GM19455 (cell line): ENCODE results near the gene PLCB1.
"Not testable (repeated sequence)": the region's sequence is repeated elsewhere in the genome, so short reads cannot be mapped to it uniquely, and the experiment has no call there.

Source experiments
- ATAC-seq: cut with Tn5 transposase; IDR thresholded peaks from one replicate; pipeline ENCODE4 v1.9.1; 2021; ENCODE audit not compliant: unreplicated experiment

The PLCB1 gene

DNA sequence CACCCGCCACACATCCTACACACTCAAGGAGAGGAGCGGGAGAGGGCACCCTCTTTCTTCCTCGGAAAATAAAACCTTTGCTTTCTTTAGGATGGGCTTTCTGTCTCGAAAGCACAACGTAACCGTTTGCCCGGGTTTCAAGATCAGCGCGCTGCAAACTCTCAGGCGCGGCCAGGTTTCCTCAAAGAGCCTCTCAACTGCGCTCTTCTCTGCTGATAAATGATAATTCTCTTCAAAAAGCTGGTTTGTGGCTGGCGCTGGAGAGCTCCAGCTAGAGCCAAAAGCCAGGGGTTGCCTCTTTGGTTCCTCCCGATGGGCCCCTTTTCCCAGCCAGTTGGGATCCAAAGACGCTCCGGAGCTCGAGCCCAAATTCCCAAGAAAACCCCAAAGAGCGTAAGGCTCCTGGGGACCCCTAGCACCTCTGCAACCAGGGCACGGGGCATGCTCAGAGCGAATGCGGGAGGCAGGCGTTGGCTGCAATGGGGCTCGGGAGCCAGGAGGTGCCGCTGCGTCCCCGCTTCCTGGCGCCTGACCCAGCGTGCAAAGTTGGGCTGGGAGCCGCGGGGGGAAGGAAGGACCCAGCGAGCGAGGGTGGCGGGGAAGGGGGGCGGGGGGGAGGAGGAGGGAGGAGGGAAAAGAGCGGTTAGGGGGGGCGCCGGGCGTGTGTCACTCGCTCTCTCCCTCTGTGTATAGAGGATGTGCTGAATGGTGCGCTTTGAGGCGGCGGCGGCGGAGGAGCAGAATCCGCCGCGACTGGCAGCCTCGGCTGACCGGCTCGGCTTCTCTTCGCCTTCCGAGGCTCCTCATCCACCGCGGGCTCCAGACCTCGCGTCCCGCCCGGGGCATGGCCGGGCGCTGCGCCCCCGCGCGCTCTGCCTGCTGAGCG, at the start of gene PLCB1:
PLCB1 (plus strand) TSS at position 669 of the 886 bp plus-strand sequence. CDS start 386 bp downstream, outside the sequence.
- peak; percentile 86 for ATAC-seq

DNA sequence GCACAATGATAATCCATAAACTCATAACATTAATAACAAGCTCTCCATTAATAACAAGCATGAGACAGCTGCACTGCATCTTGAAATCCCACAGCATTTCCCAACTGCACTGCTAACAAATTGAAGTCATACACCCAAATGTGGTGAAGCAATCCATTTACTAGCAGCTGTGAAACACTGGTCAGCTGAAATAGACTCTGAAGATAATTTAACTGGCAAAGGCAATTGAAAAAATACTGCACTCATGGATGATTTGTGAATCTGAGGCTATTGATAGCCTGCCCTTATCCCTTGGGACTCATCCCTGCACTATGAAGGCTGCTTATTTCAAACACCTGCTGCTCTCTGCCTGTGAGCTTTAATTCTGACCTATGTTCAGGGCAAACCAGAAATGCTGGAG, 49.1 kb upstream of the PLCB1 start:
- ATAC-seq, result no peak

DNA sequence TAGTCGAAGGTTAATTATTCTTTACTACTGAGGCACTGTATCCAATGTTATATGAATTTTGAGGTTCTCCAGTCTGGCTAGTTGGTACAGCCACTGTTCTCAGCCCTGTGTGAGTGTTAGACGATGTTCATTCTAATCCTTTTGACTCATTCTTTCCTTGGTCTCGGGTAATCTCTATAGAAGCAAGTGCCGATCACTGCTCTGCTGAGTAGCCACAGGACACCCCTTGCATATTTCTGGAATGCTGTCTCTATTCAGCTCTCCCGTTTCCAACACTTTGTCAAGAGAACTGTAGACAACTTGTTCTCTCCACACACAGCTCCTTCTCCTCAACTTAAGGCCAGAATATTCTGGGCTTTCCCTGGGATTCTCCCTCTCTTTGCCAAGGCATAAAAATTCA, 42.4 kb upstream of the PLCB1 start:
- no peak for ATAC-seq

DNA sequence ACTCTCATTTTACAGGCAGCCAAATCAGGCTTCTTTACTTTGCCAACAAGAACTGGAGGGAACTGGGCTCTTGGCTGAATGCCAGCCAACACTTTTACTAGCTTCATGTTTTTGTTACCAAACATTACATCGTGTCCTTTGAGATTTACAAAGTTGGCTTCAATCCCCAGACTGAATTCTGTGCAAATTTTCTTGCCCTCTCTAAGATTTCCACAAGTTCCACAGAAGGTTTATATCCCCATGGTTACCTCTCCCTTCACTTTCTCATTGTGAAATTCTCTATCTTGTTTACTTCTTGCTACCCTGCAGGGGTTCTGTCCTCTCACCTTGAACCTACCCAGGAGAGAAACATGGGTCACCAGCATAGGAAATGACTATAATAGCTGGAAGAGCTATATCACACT, 37.6 kb upstream of the PLCB1 start:
- no peak for ATAC-seq

DNA sequence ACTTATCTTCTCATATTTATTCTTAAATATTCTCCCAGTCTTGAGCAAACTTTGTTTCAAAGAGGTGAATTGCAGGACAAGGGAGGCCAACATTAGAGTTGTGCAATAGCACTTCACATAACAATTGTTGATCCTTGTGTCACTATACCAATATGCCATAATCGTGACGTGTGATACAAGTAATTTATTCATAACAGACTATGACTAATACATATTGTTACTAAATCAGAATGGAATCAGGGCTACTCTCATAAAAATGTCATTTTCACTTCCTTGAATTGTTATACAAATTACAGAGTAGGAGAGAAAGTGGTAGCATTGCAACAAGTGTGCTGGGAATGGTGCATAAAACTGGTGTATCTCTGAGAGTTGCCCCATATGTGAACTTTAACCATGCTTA, 37.2 kb upstream of the PLCB1 start:
- ATAC-seq, result no peak

DNA sequence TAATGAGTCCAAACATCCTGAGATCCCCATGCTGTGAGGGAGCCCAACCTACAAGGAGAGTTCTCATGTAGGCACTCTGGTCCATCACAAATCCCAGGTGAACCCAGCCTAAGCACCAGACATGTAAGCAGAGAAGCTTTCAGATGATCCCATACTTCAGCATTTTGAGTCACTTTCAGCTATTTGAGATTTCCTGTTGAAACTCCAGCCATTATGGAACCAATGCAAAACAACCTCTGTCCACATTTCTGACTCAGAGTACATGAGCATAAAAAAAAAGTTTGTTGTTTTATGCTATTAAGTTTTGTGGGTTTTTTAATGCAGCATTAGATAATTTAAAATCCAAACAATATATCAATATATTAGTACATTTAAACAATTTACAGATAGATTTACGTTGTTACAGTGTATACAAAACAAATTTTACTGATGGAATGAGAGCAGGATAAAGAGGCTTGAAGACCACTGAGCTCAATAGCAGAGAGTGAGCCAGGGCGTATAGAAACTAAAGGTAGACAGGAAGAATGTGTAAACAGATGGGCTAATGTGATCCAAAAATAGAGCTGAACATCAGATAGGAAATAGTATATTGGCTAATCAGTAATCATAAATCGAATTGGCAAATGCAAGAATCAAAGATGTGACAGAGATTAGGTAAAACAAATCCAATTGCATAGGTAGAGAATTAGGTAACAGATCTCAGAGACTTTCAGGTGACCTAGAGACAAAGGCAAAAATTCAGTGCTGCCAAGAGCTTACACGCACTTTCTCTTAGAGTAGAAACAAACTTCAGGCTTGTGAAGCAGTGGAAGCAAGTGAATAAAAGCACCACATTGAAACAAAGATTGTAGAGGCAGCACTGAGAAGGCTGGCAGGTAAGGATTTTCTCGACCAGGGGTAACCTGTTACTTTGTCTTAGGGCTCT, 36.2 kb upstream of the PLCB1 start:
- ATAC-seq, result no peak

DNA sequence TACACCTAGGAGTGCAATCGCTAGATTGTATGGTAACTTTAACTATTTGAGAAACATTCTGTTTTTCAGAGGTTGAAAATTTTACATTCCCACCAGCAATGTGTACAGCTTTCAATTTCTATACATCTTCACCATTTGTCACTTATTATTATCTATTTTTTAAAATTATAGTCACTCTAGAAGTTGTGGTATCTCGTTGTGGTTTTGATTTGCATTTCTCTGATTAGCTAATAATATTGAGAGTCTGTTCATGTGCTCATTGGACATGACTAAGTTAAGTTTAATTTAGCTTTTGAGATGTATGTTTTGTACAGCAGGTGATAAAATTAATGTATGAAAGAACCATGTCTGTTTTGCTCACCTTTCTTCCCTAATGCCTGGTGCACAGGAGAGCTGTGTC, 34.8 kb upstream of the PLCB1 start:
- ATAC-seq, result no peak

DNA sequence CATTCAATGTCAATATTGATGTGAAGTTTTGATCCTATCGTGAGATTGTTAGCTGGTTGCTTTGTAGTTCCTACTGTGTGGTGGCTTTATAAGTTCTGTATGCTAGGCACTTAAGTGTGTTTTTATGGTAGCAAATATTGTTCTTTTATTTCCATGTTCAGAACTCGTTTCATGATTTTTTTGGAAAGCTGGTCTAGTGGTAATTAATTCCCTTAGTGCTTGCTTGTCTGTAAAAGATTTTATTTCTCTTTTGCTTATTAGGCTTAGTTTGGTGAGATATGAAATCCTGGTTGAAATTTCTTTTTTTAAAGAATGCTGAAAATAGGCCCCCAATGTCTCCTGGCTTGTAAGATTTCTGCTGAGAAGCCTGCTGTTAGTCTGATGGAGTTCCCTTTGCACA, 27.8 kb upstream of the PLCB1 start:
- ATAC-seq, result no peak

DNA sequence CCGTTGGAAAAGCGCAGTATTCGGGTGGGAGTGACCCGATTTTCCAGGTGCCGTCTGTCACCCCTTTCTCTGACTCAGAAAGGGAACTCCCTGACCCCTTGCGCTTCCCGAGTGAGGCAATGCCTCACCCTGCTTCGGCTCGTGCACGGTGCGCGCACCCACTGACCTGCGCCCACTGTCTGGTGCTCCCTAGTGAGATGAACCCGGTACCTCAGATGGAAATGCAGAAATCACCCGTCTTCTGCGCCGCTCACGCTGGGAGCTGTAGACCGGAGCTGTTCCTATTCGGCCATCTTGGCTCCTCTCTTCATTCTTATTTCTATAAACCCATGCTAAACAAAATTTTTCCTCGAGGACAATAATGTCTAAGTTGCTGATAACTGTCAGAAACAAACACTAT, 17.5 kb upstream of the PLCB1 start:
- not testable (repeated sequence) for ATAC-seq

DNA sequence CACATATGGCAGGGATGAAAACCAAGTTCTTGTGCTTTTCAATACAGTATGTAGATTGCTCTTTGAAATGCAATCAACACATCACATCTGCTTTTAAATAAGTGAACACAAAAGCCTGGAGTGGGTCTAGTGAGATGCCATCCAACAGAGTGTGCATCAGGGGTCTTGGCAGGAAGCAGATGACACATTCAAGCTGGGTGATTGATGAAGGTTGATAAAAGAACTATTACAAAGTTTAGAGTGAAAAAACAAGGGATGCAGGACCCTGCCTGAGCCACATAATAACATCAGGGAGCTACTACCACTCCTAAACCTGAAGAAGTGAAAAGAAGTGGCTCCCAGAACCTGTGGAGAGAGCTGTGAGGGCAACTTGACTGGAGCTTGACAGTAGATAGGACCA, 16.6 kb upstream of the PLCB1 start:
- no peak for ATAC-seq

DNA sequence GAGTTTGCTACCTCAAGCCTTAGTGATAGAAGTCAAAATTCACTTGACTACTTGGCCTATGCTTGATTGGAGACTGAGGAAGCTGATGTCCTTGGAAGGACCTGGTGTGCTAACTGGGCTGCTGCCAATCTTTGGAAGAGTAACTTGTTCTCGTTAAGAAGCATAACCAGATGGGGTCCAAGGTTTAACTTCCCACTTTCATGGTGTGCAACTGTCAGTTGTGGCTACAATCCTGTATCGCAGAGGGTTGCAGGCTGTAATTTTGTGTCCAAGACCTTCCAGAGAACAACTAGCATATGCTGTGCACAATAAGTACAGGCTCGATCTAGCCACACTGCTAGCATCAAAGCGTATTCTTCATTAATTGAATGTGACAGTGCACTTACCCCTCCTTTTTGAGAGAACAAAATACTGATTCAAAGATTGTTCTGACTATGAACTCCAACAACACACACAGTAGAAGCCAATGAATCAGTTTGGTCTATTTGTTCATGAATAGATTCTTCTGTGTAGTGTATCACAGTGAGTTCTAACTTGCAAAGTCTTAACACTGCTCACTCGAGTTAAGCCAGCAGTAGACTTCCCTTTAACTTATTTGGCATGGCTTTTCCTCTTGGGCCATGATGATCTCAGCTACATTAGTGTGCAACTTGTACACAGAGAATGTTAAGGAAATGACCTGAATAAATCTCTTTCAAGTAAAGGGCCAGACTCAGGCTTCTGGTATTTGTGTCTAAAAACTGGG, 15.8 kb upstream of the PLCB1 start:
- ATAC-seq, result no peak

DNA sequence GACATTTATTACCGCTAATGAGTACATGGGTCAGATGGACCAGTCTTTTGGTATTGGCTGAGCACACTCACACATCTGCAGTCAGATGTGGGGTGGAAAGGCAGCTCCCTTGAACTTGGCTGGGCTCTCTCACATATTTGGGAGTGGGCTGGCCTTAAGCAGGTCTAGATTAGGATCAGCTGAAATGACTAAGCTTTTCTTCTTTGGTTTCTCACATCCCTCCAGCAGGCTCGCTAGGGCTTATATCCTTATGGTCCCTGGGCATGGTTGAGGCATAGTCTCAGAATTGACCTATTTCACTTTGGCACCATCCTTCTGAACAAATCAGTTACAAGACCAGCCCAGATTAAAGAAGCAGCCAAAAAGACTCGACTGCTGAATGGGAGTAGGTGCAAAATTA, 14.4 kb upstream of the PLCB1 start:
- no peak for ATAC-seq

DNA sequence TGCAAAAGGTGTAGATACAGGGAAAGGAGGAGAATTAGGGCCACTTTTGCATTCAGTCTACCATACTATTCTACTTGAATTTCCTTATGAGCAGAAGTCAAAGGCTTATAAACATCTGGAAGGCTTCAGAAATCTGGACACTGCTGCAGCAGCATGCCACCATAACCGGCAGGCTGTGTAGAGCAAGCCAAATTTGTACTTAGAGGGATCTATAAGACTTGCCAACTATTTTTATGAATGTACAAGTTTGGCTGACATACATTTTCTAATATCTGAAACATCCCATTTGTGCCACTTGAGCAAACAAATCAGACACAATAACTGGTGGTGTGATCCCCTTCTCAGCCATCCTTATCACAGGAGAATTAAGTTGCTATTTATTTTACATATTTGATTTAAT, 14.0 kb upstream of the PLCB1 start:
- no peak for ATAC-seq

DNA sequence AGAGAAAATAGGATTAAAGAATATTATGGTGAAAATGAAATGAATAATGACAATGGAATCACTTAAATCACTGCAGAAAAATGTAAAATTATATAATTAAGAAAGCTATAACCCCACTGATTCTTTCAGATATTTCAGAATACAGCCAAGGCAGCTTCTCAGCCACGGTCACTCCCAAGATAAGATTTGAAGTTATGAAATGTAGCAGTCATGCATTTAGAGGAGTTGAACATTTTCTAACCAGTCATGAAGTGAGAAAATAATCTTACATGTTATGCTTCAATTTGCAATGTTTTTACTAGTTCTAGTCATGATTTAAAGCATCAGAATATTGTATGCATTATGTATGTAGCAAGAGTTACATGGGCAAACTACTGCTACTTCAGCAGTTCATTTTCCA, 13.3 kb upstream of the PLCB1 start:
- no peak for ATAC-seq

DNA sequence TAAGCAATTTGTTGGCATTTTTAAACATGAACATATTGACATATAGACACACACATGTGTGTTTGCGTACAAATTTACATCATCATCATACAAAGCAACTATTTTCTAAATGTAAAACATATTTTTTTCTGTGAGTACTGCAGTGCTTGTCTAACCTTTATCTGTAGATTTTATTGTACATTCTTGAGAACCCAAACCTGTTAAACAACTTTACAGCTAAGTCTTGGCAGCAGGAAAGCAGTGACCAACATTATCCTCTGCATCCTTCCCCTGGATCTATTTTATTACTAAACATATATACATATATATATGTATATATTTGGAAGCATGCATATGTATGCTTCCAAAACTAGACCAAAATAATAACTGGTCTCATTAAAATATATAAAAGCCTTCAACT, 10.4 kb upstream of the PLCB1 start:
- no peak for ATAC-seq

DNA sequence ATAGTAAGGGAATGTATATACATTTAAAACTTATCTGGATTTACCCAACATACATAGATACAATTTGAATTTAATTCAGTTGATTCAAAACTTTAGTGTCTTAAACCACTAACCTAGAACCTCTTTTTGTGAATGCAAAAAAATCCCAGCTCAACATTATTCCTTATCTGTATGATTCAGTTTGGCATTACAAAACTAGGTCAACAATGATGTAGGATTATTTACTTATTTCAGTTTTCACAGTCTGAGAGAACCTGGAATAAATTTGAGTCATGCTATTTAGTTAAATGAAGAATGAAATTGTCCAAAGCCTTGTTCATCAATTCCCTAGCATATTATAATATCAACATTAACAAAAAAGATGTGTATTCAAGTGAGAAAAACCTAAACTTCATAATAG, 7.4 kb upstream of the PLCB1 start:
- ATAC-seq, result no peak

DNA sequence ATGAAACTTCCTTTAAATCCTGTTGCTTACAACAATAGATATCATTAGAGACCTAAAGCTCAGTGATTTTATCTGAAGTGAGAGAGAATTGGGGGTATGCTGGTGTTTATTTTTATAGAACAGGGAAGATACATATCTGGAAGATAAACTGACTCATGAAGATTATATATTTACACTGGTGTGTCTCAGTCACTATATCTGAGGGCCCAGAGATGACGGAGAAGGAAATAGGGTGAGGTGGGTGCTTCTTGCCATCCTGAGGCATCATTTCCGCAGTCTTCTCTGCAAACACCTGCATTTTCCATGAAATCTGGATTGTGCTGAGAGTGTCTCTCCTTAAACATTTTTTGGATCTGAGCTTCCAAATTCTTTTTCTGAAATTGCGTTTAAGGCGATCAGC, 5.9 kb upstream of the PLCB1 start:
- no peak for ATAC-seq

DNA sequence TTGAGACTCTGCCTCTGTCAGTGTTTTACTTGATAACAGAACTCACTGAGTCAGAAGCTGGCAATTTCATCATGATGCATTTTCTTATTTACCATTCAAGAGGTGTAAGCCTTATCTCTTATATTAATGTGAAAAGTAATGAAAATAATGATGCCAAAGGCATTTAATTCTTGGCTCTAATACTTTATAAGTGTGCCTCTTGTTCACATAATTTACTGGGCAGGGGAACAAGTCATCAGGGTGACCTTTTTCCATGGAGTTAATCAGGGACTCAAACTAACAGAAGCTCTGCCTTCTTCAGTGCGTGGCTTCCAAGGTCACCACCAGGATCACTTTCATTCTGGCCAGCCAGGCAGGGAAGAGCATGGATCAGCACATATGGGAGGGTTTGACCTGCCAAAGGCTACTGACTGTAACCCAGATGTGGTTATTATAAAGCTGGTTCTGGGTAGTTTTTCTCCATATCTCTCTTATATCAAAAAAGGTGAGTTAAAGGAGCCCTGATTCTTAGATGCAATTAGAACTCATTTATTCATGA, 5.2 kb upstream of the PLCB1 start:
- no peak for ATAC-seq

DNA sequence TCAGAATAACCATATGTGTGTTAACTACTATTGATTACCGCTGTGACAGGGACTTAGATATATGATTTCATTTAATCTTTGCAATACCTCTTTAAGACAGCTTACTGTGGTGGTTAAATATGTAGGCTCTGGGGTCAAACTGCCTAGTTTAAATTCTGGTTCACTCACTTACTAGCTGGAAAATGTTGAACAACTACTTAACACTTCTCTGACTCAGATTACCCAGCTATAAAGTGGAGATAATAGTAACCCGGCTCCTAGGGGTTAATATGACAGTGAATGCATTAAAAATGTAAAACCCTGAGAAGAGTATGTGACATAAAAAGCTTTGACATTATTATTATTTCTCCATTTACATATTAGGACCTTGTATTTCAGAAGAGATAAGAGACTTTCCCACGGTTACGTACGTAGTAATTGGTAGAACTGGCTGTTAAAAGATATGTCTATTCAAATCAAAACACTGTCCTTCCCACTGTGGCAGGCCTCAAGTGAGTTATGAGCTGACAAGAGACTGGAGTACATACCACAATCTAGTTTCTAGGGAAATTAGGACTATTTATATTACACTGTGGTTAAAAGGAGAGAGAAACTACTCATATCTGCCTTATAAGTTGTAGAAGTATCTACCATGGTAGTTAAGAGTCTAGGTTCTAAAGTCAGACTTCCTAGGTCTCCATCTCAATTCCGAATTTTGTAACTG, 4.4 kb upstream of the PLCB1 start:
- ATAC-seq, result peak; percentile 66

DNA sequence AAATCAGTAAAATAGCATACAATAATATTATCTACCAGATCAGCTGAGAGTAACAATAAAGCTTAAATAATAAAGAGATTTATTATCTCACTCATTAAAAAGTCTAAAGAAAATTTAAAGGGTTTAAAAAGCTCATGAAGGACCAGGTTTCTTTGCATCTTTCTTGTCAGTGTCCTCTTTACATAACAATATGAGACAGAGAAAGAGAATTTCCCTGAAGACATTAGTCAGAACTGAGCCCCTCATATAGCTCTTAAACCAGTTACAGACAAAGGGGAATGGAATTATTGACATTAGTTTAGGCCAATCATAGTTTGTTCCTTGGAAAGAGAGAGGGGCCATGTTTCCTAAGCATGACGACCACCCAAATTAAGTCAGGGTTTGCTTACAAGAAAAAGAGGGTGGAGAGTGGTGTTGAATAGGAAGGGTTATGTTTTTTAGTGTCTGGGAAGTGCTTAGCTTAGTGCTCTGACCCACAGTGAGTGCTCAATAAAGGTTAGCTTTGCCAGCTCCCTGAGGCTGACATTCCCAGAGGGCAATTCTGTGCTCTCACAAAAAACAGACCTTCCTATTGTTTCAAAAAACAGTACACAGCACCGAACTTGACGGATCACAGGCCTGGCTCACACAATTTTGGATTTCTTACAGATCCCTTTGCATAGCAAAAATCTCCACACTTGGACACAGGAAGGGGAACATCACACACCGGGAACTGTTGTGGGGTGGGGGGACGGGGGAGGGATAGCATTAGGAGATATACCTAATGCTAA, 3.6 kb upstream of the PLCB1 start:
- no peak for ATAC-seq
